HTERT RPE-1 (cell line): ENCODE data around the gene USP47.
"Not testable (repeated sequence)": the region's sequence is repeated elsewhere in the genome, so short reads cannot be mapped to it uniquely, and the experiment has no call there.

ENCODE experiments used
- in situ Hi-C: fragments of 300-500 bp; cut with MboI; formaldehyde crosslinking; loops from 4 replicates; pipeline ENCODE4 v1.14.3; 2020; ENCODE audit warnings: low sequenced_read_pairs

USP47 gene

DNA sequence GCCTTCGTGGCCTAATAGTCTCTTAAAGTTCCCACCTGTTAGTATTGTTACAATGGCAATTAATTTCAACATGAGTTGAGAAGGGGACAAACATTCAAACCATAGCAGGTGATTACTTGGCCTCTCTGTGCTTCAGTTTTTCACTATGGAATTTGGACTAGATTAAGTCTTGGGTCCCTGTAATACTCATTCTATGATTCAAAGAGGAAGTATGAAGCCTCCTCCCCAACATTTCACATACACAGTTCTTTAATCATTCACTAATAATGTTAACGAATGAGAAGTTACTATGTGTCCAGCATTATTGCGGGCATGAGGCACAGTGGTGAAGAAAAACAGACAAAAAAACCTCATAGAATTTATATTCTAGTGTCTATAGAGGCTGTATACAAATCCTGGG, 19.9 kb upstream of the USP47 start:
- in situ Hi-C loops = no loop called here

DNA sequence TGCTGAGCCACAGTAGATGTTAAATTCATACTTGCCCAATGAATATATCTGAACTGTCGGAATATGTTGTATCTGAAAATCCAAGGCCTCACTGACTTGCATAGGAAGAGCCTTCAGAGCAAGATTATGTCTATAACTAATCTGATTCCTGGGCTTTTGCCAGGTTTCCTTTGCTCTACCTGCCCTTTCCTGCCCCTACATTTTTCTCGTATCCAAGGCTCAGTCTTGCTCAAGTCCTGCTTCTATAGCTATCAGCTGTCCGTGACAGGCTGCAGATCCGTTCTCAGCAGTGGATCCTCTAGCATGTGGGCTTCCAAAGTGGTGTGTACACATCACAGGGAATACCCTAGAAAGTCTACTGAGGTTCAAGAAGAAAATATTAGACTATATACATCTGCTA, 18.8 kb upstream of the USP47 start:
- in situ Hi-C loops = no loop called here

DNA sequence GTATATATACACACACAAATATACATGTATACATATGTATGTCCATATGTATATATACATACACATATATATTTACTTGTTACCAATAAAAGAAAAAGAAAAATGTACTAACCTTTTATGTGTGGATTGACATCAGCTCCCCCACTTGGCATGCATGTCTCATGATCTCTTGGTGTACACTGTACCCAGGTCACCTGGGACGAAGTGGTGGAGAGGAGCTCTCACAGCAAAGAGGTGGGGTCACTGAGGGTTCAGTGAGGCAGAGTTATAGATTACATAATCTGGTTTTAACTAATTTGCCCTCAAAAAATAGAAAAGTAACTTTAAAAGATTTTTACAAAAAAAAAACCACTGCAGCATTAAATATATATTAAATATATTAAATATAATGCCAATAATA, 15.5 kb upstream of the USP47 start:
- in situ Hi-C loops = no loop called here

DNA sequence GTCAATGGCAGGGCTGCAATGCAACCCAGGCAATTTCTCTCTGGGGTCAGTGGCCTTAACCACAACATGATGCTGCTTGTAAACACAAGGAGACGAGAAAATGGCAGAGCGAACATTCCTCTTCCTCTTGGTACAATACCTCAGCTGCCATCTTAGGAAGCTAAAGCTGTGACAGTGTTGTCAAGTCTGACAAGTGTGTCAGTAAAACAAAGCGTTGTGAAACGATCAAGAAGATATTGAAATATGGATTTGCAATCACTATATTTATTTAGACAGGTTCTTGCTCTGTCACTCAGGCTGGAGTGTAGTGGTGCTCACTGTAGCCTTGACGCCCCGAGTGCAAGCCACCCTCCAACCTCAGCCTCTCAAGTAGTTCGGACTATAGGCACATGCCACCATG, 14.5 kb upstream of the USP47 start:
- in situ Hi-C loops = no loop called here

DNA sequence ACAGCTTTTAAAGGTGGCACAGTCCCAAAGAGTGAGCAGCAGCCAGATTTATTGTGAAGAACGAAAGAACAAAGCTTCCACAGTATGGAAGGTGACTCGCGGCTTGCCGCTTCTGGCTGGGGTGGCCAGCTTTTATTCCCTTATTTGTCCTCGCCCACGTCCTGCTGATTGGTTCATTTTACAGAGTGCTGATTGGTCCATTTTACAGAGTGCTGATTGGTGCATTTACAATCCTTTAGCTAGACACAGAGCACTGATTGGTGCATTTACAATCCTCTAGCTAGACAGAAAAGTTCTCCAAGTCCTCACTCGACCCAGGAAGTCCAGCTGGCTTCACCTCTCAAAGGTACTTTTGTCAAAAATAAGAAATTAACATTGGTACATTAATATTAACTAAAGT, 10.4 kb upstream of the USP47 start:
- in situ Hi-C loops = not testable (repeated sequence)

DNA sequence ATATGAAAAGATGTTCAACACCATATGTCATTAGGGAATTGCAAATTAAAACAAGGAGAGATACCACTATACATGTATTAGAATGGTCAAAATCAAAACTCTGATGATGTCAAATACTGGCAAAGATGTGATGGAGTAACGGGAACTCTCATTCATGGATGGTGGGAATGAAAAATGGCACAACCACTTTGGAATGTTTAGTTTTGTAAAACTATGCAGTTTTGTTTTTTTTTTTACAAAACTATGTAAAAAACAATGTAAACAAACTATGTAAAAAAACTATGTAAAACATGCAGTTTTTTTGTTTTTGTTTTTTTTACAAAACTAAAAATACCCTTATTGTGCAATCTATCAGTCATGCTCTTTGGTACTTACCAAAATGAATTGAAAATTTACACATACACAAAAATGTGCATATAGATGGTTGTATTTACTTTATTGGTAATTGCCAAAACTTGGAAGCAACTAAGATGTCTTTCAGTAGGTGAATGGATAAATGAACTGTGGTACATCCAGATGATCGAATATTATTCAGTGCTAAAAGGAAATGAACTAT, 5.0 kb upstream of the USP47 start:
- in situ Hi-C loops = no loop called here

DNA sequence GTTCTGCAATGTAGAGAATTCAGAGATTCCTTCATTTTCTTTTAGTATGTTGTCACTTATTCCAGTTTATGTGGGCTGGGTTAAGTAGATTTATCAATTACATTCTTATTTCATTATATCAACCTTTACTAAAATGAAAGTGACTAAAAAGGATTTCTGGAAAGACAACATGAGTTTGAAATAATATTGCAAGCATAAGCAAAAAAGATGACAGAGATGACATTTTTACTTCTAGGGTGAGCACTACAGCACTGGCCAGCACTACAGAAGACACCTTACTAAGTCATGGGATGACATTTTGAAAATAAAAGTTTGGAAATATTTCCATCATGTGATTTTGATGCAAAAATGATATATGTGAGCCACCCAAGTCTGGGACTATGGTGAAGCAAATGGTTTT, 2.1 kb upstream of the USP47 start:
- in situ Hi-C loops = no loop called here

DNA sequence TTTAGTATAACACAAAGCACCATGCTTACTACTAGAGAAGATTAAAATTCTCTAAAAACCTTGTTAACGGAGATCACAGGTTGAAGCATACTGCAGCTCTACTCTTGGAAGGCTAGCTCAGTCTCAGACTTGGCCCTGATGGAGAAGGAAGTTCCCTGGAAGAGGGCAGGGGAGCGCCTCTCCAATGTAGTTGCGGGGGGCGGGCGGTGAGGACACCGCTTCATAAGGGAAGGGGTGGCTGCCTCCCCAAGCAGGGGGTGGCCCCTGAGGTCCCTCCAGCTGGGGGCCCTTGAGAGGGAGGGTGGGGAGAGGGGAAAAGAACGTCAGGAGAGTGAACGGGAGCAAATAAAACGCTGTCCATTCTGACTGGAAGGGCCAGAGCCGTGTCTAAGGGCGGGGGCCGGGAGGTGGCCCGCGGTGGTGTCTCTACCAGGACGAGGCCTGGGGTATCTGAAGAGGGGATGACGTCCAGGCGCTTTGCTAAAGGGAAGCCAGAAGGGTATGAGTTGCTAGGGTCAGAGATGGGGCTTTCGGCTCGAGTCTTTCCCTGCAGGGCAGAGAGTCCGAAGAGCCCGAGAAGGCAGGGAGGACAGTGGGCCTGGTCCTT, 553 bp upstream of the USP47 start:
- in situ Hi-C loops = no loop called here

DNA sequence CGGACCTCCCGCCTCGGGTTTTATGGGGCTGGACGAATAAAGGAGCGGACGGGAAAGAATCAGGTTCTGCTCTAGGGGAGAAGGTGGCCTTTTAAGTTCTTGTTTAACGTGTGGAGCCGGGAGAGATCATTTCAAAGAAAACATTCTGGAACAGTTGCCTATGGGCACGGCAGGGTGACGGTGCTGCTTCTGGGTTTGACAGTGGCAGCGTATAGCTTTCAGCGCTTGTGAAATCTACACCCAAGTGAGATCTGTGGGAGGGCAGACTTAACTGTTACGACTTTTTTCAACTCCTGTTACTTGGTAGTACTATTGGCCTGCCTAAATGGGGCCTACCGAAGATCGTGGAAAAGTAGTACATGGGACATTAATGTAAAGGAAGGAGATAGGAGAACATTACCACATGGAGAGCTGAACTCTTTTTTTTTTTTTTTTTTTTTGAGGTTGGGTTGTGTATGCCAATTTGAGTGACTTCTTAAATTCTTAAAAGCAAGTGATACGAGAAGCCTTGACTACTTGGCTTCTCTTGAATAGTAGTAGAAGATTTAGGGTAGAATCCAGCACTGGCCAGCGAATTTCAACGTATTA, 743 bp downstream of the USP47 start:
- in situ Hi-C loops = no loop called here

DNA sequence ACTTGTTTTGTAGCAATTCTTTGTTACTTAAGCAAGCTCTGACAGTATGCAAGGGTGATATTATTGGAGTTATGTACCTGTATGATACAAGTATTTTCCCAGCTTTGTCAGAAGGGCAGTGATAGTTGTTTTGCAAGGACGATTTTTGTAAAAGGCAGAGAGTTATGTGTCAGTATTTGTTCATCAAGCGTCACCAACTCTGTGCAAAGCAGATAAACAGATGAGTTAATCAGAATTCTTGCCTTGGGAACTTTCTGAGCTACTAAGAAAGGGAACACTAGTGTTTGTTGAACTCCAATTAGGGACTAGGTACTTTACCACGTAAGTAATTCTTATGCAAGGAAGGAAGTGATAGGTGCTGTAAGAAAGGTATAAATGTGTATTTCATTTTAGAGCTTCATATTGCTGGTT, 1.4 kb downstream of the USP47 start:
- in situ Hi-C loops = no loop called here

DNA sequence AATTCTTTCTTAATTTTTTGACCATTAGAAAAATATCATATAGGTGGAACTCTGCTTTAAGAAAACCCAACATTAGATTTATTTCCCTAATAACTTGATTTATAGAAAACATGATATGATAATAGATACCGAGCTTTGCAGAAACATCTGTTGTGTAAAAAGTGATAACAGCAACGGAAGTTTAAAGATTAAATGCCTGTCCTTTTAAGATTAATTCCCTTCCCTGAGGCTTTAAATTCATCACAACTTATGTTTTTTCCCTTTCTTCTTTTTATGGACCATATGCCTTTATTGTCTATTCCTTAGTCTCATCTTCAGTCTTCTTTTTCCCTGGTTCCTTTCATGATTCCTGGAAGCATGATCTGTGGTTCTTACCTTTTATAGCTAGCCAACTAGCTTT, 1.9 kb downstream of the USP47 start:
- in situ Hi-C loops = no loop called here

DNA sequence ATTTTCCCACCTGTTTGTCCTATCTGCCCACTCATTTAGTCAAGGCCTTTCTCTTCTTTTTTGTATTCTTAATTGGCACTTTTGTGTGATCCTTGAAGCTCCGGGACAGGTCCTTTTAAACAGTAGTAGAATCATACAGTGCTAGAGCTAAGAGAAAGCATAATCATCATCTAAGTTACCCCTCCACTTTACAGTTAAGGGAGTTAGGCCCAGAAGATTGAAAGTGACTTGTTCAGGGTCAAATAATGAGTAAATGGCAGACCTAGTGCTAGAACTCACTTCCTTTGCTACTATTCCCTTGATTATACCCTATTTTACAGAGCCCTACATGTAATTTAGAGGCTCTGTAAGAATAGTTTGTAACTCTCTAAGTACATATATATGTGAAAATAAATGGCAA, 2.5 kb downstream of the USP47 start:
- in situ Hi-C loops = no loop called here

DNA sequence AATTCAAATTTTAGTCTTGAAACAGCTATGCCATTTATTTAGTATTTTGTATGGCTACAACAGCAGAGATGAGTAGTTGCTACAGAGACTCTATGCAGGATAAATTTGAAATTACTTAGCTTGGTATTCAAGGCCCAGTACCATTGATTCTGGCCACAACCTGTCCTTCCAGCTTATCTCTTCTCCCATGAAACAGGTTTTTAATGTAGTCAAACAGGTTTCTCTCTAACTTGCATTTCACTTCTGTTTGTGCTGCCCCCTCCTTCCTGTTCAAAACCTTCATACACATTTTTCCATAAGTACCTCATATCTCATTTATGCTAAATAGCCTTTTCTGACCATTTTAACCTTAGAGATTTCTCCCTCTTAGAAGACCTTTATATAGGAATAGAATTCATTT, 3.3 kb downstream of the USP47 start:
- in situ Hi-C loops = no loop called here

DNA sequence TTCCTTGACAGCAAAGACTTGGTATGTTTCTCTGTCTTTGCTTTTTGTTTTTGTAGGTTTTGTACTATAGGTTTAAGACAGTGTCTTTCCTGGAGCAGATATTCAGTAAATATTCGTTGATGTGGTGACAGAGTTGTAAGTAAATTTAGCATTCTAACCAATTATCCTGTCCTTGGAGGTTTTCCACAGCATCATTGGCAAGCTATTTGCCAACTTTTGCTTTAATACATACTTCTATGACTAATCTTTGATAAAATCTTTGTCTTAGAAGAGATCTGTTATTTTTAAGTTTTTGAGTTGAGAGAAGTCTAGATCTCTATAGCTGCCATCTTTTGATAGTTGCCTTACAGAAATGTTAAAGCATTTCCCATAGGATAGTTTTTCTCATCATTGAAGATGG, 3.8 kb downstream of the USP47 start:
- in situ Hi-C loops = no loop called here

DNA sequence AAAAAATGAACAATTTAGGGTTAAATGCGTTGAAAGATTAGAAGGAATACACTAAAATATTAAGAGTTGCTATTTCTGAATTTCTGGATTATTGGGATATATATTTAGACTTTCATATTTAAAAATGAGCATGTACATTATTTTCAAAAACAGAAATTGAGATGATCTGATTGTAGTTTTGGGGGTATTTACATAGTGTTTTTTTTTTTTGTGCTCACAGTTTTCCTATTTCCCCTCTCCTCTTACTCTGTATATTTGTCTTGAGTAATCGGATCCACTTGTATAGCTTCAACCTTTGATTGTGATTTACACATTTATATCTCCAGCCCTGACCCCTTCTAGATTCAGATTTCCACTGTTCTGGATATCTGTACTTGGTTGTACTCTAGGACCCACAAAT, 5.3 kb downstream of the USP47 start:
- in situ Hi-C loops = no loop called here

DNA sequence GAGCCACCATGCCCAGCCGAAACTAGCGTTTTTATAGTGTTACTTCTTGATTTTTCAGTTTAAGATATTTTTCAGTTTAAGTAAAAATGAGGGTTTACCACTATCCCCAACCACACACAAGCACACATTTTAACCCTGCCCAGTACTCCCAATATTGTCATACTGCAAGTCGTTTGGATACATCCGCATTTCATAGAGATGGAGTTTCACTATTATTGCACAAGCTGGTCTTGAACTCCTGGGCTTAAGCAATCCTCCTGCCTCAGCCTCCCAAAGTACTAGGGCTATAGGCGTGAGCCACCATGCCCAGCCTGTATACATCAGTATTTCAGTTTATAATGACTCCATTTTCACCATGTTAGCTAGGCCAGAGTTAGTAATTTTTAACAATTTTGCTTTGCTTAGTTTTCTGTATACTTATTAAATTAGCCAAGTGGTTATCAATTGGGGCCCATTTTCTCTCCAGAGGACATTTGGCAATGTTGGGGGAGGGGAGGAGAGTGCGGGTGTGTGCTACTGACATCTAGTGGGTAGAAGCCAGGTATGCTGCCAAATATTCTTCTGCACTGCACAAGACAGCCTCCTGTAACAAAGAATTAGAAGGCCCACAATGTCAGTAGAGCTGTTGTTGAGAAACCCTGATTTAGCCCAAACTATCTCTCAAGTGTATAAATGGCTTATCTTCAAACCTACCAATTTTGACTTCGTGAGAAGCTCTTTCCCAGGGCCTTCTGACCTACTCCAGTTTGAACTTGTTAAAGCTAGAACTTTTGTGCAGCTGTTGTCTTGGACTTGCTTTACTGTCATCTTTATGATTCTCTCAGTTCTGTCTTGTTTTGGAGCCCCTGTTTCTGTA, 7.3 kb downstream of the USP47 start:
- in situ Hi-C loops = no loop called here

DNA sequence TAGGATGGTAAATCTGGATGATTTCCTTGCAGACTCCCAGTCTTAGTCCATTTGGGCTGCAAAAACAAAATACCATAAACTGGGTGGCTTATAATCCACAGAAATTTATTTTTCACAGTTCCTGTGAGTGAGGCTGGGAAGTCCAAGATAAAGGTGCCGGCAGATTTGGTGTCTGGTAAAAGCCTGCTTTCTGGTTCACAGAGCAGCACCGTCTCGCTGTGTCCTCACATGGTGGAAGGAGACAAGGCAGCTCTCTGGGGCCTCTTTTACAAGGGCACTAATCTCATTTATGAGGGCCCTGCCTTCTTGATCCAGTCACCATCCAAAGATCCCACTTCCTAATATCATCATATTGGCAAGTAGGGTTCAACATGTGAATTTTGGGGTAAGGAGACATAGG, 8.9 kb downstream of the USP47 start:
- in situ Hi-C loops = no loop called here

DNA sequence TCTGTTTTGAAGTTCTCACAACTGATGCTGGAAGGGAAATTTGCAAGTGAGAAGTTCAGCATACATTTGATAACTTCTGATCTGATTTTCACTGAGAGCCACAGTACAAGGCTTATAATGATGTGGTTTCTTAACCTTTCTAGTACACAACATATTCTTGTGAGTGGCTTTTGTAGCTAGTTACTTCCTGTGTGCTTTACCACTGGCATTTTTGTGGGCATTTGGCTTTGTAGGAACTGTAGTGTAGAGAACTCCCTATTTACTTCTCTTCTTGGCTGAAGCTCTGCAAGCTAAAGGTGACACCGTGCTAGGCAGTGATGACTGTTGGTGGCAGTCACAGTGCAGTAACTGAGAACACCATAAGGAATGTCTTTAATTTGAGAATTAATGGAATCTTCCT, 14.9 kb downstream of the USP47 start:
- in situ Hi-C loops = no loop called here

DNA sequence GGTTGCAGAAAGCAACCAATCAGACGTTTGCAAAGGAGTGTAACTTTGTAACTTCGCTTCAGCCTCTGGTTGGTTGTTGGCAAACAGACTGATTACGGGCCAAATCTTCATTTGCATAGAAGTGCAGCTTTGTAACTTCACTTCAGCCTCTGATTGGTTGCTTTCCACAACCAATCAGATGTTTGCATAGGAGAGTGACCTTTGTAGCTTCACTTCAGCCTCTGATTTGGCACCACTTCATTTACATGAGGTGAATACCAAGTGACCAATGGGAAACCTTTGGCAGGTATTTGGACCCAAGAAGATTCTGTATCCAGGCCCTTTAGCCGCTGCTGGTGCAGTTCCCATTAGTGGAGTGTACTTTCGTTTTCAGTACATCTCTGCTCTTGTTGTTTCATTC, 16.0 kb downstream of the USP47 start:
- in situ Hi-C loops = no loop called here

DNA sequence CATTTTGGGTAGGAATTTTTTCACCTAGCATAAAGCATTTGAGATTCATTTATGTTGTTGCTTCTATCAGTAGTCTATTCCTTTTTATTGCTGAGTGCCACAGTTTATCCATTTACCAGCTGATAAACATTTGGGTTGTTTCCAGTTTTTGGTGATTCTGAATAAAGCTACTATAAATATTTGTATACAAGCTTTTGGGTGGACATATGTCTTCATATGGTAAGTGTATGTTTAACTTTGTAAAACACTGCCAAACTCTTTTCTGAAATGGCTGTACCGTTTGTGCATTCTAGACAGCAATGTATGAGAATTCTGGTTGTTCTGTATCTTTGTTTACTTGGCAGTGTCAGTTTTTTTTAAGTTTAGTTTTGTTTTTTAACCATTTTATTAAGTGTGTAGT, 16.9 kb downstream of the USP47 start:
- in situ Hi-C loops = no loop called here

DNA sequence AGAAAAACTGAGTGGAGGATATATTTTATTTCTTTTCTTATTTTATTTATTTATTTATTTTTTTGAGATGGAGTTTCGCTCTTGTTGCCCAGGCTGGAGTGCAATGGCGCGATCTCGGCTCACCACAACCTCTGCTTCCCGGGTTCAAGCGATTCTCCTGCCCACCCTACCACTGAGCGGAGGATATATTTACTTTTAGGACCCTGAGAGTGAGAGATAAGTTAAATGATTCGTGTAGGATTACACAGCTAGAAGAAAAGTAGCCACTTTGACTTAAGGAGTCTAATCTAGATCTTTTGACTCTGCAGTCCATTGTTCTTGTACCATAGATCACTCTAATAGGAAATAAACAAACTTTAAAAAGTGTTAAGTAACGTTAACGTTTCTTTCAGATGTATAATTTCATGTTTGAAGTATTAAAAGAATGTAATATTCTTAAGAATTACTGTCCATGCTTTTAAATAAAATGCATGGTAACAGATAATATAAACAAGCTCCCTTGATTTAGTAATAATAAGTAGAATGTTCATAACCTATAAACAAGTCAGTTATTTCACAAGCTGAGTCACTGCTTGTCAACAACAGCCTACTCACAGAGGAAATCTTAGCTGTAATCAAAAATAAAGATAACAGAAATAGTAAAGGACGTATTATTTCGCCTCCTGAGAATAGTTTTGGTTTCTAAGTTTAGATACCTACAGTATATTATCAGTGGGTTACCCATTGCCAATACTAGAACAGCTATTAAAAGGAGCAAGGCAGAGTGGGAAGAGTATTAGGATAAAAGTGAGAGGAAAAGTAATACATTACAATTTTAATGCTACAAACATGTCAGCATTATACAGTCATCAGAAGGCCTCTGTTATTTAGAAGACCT, 18.6 kb downstream of the USP47 start:
- in situ Hi-C loops = no loop called here
